Endodermal cell (in vitro differentiated cells): ENCODE measurements around the gene WDR73. TPM values are rescaled to one million over a fixed set of nuclear protein-coding genes. Genes with fewer than 3 reads are reported as not detected.

Experiments
- DNase-seq: peaks from one replicate; pipeline ENCODE4 v3.0.0-alpha.2; 2017
- H3K27ac ChIP-seq: 2 replicates; pipeline ENCODE4 v1.5.1; 2013; ENCODE audit warnings: mild to moderate bottlenecking, low read depth, low read length, moderate library complexity
- H3K27me3 ChIP-seq: 2 replicates; pipeline ENCODE4 v1.6.1; 2013; ENCODE audit warnings: mild to moderate bottlenecking, low read length, moderate library complexity; ENCODE audit not compliant: insufficient read depth, control insufficient read depth, poor library complexity, severe bottlenecking
- H3K36me3 ChIP-seq: 2 replicates; pipeline ENCODE4 v1.7.0; 2013; ENCODE audit warnings: mild to moderate bottlenecking, low read length, moderate library complexity; ENCODE audit not compliant: control insufficient read depth, insufficient read depth
- H3K4me1 ChIP-seq: one replicate; pipeline ENCODE4 v1.7.0; 2013; ENCODE audit warnings: low read length; ENCODE audit not compliant: control insufficient read depth, insufficient read depth
- H3K4me3 ChIP-seq: 2 replicates; pipeline ENCODE4 v1.5.1; 2013; ENCODE audit warnings: mild to moderate bottlenecking, low read length, moderate library complexity
- H3K9ac ChIP-seq: 2 replicates; pipeline ENCODE4 v1.6.1; 2013; ENCODE audit warnings: mild to moderate bottlenecking, low read length, moderate library complexity; ENCODE audit not compliant: poor library complexity, severe bottlenecking; ENCODE audit errors: extremely low read depth
- H3K9me3 ChIP-seq: 2 replicates; pipeline ENCODE4 v1.6.1; 2013; ENCODE audit warnings: mild to moderate bottlenecking, low read length, moderate library complexity; ENCODE audit not compliant: control insufficient read depth
- H3K27ac Mint-ChIP-seq: 2 replicates; pipeline ENCODE4 v1.8.0; 2020; ENCODE audit warnings: mixed read lengths
- H3K27me3 Mint-ChIP-seq: 2 replicates; pipeline ENCODE4 v1.8.0; 2021; ENCODE audit warnings: mild to moderate bottlenecking, mixed read lengths; ENCODE audit not compliant: insufficient read depth
- H3K36me3 Mint-ChIP-seq: 2 replicates; pipeline ENCODE4 v1.8.0; 2020; ENCODE audit warnings: low read depth, mixed read lengths
- H3K4me1 Mint-ChIP-seq: 2 replicates; pipeline ENCODE4 v1.8.0; 2020; ENCODE audit warnings: mixed read lengths
- H3K4me3 Mint-ChIP-seq: 2 replicates; pipeline ENCODE4 v1.8.0; 2020; ENCODE audit warnings: mild to moderate bottlenecking, moderate library complexity, mixed read lengths
- H3K9me3 Mint-ChIP-seq: 2 replicates; pipeline ENCODE4 v1.8.0; 2020; ENCODE audit warnings: mild to moderate bottlenecking, mixed read lengths
- WGBS, 2 experiments: methylation state at CpG; one replicate each; pipeline versions ENCODE4 v1.1.5 to v1.1.7; 2013; ENCODE audit warnings: missing lambda C conversion rate in 2 of 2, mixed read lengths in 1 of 2; ENCODE audit not compliant: insufficient coverage in 1 of 2, insufficient read length in 1 of 2; 5-methylcytosine and 5-hydroxymethylcytosine counted together
- total RNA-seq, 2 donors: library from RNA; stranded (reverse); fragmentation: NEBNext Ultra II Directional in 1 of 2; extraction: Animal tissue kit (Norgen Biotek cat#: 25700) in 1 of 2; gene quantifications; 2 replicates in 1 of 2; 3 replicates in 1 of 2; pipeline ENCODE4 v1.2.1, GENCODE V29; 2021
- TF ChIP-seq, protein P1 (sequence below): fragments of 200-600 bp; sonication (generic); conservative IDR thresholded peaks from 2 replicates; pipeline ENCODE4 v1.5.0; 2021; ENCODE audit warnings: antibody characterized with exemption, mild to moderate bottlenecking

Gene WDR73
- total RNA-seq, 2 donors from 2014 or later: 44.1 to 46.8 TPM

DNA sequence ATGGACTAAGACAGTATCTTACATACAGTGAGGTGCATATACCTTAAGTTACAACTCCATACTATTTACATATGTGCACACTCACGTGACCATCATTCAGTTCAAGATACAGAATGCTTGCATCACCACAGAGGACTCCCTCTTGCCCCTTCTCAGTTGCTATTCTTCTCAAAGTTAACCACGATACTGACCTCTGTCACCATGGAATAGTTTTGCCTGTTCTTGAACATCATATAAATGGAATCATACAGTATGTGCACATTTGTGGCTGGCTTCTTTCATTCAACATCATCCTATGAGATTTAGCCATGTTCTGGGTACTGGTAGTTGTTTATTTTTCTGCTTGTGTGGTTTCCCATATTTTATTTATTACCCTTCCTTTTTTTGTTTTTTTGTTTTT is 63.7 kb downstream of the WDR73 start:
- peaks cover 12% of the 10 kb centered on the region for H3K9me3 Mint-ChIP-seq
- no peak overlapping the region for H3K27ac Mint-ChIP-seq
- Histone ChIP-seq H3K36me3 (no peaks in the 10 kb centered on the region), H3K27ac (no peak overlapping the region), H3K9ac (no peak overlapping the region), H3K9me3 (no peaks in the 10 kb centered on the region), H3K4me3 (no peak overlapping the region), H3K27me3 (peaks cover 5% of the 10 kb centered on the region), H3K4me1 (peaks cover 4% of the 10 kb centered on the region)
- peaks cover 8% of the 10 kb centered on the region for H3K4me1 Mint-ChIP-seq
- peak; percentile 1 for DNase-seq
- H3K4me3 Mint-ChIP-seq: no peak overlapping the region
- peaks cover 11% of the 10 kb centered on the region for H3K36me3 Mint-ChIP-seq
- TF ChIP-seq, protein P1, sequence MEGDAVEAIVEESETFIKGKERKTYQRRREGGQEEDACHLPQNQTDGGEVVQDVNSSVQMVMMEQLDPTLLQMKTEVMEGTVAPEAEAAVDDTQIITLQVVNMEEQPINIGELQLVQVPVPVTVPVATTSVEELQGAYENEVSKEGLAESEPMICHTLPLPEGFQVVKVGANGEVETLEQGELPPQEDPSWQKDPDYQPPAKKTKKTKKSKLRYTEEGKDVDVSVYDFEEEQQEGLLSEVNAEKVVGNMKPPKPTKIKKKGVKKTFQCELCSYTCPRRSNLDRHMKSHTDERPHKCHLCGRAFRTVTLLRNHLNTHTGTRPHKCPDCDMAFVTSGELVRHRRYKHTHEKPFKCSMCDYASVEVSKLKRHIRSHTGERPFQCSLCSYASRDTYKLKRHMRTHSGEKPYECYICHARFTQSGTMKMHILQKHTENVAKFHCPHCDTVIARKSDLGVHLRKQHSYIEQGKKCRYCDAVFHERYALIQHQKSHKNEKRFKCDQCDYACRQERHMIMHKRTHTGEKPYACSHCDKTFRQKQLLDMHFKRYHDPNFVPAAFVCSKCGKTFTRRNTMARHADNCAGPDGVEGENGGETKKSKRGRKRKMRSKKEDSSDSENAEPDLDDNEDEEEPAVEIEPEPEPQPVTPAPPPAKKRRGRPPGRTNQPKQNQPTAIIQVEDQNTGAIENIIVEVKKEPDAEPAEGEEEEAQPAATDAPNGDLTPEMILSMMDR: no peak
- 87 to 95% methylated on average over 1 to 2 of the region's 2 CpGs for WGBS, 2 experiments
- peaks cover 29% of the 10 kb centered on the region for H3K27me3 Mint-ChIP-seq

Other genes with a start within 250 kb of the WDR73 start
- gene ZSCAN2, start 53.3 kb downstream of the WDR73 start, total RNA-seq: 10 to 100 TPM; 23.6 to 31.3 TPM
- 1 to 10 TPM; 5.3 to 7.3 TPM for gene NMB, start 3.9 kb upstream of the WDR73 start, total RNA-seq
- gene SEC11A, start 61.9 kb upstream of the WDR73 start, total RNA-seq: 100 to 1,000 TPM; 192 to 197 TPM
- 10 to 100 TPM; 33.3 to 35.2 TPM for gene ZNF592, start 94.3 kb upstream of the WDR73 start, total RNA-seq
- 10 to 100 TPM; 57.8 to 94.1 TPM for gene ALPK3, start 163.1 kb upstream of the WDR73 start, total RNA-seq
- gene SLC28A1, start 230.4 kb upstream of the WDR73 start, total RNA-seq: not detected